ENCODE data around the gene TCF15. TPM values are rescaled to one million over a fixed set of nuclear protein-coding genes. Genes with fewer than 3 reads are reported as not detected.

The TCF15 gene
- total RNA-seq, 5 donors from 2014 or later (not counting 1 experiment from before 2014, with no cell fraction given), result not detected

DNA sequence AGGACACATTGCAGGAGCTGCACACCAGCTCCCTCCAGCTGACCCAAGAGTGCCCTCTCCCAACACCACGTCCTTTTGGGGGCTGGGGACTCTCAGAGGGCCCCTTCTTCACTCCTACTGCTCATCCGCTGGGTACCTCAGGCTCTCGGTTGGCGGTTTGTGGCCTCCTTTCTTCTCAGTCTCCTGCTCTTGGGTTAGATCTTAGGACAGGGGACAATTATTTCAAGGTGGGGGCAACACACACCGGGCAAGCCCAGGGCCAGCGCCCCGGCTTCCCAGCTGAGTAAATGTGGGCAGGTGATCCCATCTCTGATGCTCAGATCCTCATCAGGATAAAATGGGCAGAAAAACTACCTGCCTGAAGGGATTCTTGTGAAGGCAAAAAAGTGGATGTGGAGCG, 1.1 kb downstream of the TCF15 start:
- peaks cover 12 to 14% (median 13%) of the 10 kb centered on the region in 3 donors for H3K4me1 Mint-ChIP-seq
- peaks cover 50 to 71% of the 10 kb centered on the region in 2 donors for H3K27me3 Mint-ChIP-seq
- no peak overlapping the region for H3K4me3 ChIP-seq (ENCODE audit: control insufficient read depth in 1 of 2, extremely low read depth in 1 of 2, low read length in 1 of 2)
- DNase-seq, result no peak
- ChIA-PET POLR2A (no interaction called here), CTCF (no interaction called here)
- H3K27me3 ChIP-seq (replicated peaks in 1 of 2; ENCODE audit: control insufficient read depth in 2 of 2, extremely low read depth in 1 of 2, insufficient read depth in 2 of 2, low read length in 1 of 2), result peaks cover 0 to 73% of the 10 kb centered on the region in 2 experiments
- no peaks in the 10 kb centered on the region for H3K9me3 Mint-ChIP-seq
- H3K36me3 Mint-ChIP-seq, result no peaks in the 10 kb centered on the region
- no peaks in the 10 kb centered on the region for H3K36me3 ChIP-seq (ENCODE audit: control insufficient read depth in 2 of 2, extremely low read depth in 1 of 2, insufficient read depth in 1 of 2, low read length in 1 of 2)
- H3K9me3 ChIP-seq, result no peaks in the 10 kb centered on the region
- H3K4me1 ChIP-seq (ENCODE audit: control insufficient read depth in 1 of 2, extremely low read depth in 1 of 2, insufficient read depth in 2 of 2, low read length in 2 of 2), result peaks cover 0 to 12% of the 10 kb centered on the region in 2 experiments
- no peak for ATAC-seq (replicated peaks in 1 of 4)
- H3K4me3 Mint-ChIP-seq, result peak overlapping the region in 1 of 3 donors; percentile 31
- no peak overlapping the region for H3K27ac ChIP-seq (ENCODE audit: low read length)
- H3K27ac Mint-ChIP-seq, result no peak overlapping the region
- WGBS (ENCODE audit: insufficient coverage), result 91% methylated on average over 4 of the region's 8 CpGs

- peaks cover 37 to 56% of the 10 kb centered on the region in 2 donors for H3K27me3 Mint-ChIP-seq
- ChIA-PET CTCF (no interaction called here), POLR2A (no interaction called here)
- peaks cover 0 to 12% of the 10 kb centered on the region in 2 experiments for H3K4me1 ChIP-seq (ENCODE audit: control insufficient read depth in 1 of 2, extremely low read depth in 1 of 2, insufficient read depth in 2 of 2, low read length in 2 of 2)
- H3K4me1 Mint-ChIP-seq, result peaks cover 12 to 13% (median 12%) of the 10 kb centered on the region in 3 donors
- ATAC-seq (replicated peaks in 1 of 4) (no peak), DNase-seq (no peak)
- H3K27me3 ChIP-seq (replicated peaks in 1 of 2; ENCODE audit: control insufficient read depth in 2 of 2, extremely low read depth in 1 of 2, insufficient read depth in 2 of 2, low read length in 1 of 2), result peaks cover 0 to 74% of the 10 kb centered on the region in 2 experiments
- H3K36me3 Mint-ChIP-seq, result no peaks in the 10 kb centered on the region
- no peak overlapping the region for H3K4me3 ChIP-seq (ENCODE audit: control insufficient read depth in 1 of 2, extremely low read depth in 1 of 2, low read length in 1 of 2)
- H3K9me3 ChIP-seq, result no peaks in the 10 kb centered on the region
- H3K27ac ChIP-seq (ENCODE audit: low read length), result no peak overlapping the region
- H3K4me3 Mint-ChIP-seq, result no peak overlapping the region
- WGBS (ENCODE audit: insufficient coverage), result 89% methylated on average over 6 of the region's 6 CpGs
- H3K27ac Mint-ChIP-seq, result no peak overlapping the region
- no peaks in the 10 kb centered on the region for H3K36me3 ChIP-seq (ENCODE audit: control insufficient read depth in 2 of 2, extremely low read depth in 1 of 2, insufficient read depth in 1 of 2, low read length in 1 of 2)
- no peaks in the 10 kb centered on the region for H3K9me3 Mint-ChIP-seq
Measured at GRCh38 chr20:607476-607875, 2.6 kb downstream of the TCF15 start.

- Mint-ChIP-seq H3K36me3 (no peaks in the 10 kb centered on the region), H3K4me3 (no peak overlapping the region), H3K9me3 (no peaks in the 10 kb centered on the region), H3K27me3 (peaks cover 21 to 39% of the 10 kb centered on the region in 2 donors), H3K27ac (no peak overlapping the region), H3K4me1 (no peaks in the 10 kb centered on the region)
- 29% methylated on average over 2 of the region's 5 CpGs for WGBS (ENCODE audit: insufficient coverage)
- H3K27ac ChIP-seq (ENCODE audit: low read length), result no peak overlapping the region
- ATAC-seq (replicated peaks in 1 of 4), result no peak
- DNase-seq, result no peak
- peaks cover 0 to 5% of the 10 kb centered on the region in 2 experiments for H3K4me1 ChIP-seq (ENCODE audit: control insufficient read depth in 1 of 2, extremely low read depth in 1 of 2, insufficient read depth in 2 of 2, low read length in 2 of 2)
- H3K4me3 ChIP-seq (ENCODE audit: control insufficient read depth in 1 of 2, extremely low read depth in 1 of 2, low read length in 1 of 2), result no peak overlapping the region
- no peaks in the 10 kb centered on the region for H3K36me3 ChIP-seq (ENCODE audit: control insufficient read depth in 2 of 2, extremely low read depth in 1 of 2, insufficient read depth in 1 of 2, low read length in 1 of 2)
- ChIA-PET CTCF (no interaction called here), POLR2A (no interaction called here)
- no peaks in the 10 kb centered on the region for H3K9me3 ChIP-seq
- H3K27me3 ChIP-seq (replicated peaks in 1 of 2; ENCODE audit: control insufficient read depth in 2 of 2, extremely low read depth in 1 of 2, insufficient read depth in 2 of 2, low read length in 1 of 2), result peaks cover 0 to 55% of the 10 kb centered on the region in 2 experiments
Measured at GRCh38 chr20:605237-605636, 4.9 kb downstream of the TCF15 start.

DNA sequence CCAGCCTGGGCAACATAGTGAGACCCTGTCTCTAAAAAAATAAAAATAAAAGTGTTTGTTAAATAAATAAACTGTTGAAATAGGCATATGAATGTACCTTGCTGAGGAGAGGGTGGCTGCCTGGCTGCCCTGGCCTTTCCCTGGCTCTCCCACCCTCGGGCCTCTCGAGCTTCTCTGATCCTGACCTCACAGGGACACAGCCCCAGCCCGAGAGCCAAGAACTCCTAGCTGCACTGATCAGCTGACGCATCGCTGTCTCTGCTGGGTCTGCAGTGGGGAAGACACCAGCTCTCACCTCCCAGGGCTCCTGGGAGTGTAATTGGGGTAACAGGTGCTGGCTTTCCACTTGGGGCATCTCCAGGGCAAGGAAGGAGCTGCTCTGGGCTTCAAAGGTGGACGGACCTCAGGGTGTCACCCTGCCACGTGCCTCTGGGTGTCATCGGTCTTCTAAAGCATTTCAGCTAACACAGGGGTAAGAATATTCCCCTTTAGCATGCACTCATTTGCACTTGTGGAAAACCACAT, 6.9 kb downstream of the TCF15 start:
- Mint-ChIP-seq H3K4me3 (no peak overlapping the region), H3K27ac (no peak overlapping the region), H3K27me3 (peaks cover 12 to 28% of the 10 kb centered on the region in 2 donors), H3K4me1 (no peaks in the 10 kb centered on the region), H3K9me3 (no peaks in the 10 kb centered on the region), H3K36me3 (no peaks in the 10 kb centered on the region)
- CTCF ChIA-PET, result interaction anchor here in 1 of 2 donors (0.5 kb wide), 1 partner anchor 125 kb away, joined by 4 read pairs; no protein-coding TSS in a partner anchor
- DNase-seq (no peak), ATAC-seq (replicated peaks in 1 of 4) (no peak)
- Histone ChIP-seq H3K9me3 (no peaks in the 10 kb centered on the region), H3K27me3 (replicated peaks in 1 of 2; ENCODE audit: control insufficient read depth in 2 of 2, extremely low read depth in 1 of 2, insufficient read depth in 2 of 2, low read length in 1 of 2) (peaks cover 0 to 39% of the 10 kb centered on the region in 2 experiments), H3K4me1 (ENCODE audit: control insufficient read depth in 1 of 2, extremely low read depth in 1 of 2, insufficient read depth in 2 of 2, low read length in 2 of 2) (peaks cover 0 to 3% of the 10 kb centered on the region in 2 experiments), H3K4me3 (ENCODE audit: control insufficient read depth in 1 of 2, extremely low read depth in 1 of 2, low read length in 1 of 2) (no peak overlapping the region), H3K27ac (ENCODE audit: low read length) (no peak overlapping the region), H3K36me3 (ENCODE audit: control insufficient read depth in 2 of 2, extremely low read depth in 1 of 2, insufficient read depth in 1 of 2, low read length in 1 of 2) (no peaks in the 10 kb centered on the region)
- POLR2A ChIA-PET, result no interaction called here
- WGBS (ENCODE audit: insufficient coverage), result 65% methylated on average over 2 of the region's 8 CpGs

DNA sequence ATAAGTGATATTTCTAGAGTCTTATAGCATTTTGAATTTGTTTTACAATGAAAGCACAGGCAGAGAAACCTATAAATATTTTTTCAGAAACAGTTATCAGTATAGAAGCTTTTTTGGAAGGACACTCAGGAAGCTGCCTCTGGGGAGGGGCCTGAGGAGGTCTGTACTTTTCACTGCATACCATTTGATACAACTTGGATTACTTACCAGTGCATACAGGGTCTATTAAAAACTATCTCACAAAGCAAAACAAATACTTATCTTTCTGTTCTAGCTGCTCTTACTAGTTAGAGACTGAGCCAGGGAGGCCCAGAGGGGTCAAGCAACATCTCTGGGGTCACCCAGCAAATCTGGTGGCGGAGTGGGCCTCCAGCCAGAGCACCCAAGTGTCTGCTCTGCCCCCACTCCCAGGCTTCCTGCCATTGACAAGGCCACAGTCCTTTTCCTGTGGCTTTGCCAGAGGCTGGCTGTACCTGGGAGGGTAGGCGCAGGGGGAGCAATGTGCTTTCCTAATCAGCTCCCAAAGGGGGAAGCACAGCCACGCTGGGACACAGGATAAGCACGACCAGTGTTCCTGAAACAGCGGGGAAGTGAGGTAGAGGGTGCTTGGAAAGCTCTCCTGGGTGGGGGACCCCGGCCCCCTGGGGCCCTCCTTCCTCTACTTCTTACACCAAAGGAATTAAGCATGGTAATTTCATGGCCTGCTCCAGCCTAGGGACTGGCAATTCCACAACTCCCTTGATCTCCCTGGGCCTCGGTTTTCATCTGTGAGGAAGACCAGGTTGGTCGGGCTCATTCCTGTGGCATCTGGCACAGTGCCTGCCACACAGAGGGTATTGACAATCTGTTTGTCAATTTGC, 7.8 kb downstream of the TCF15 start:
- ATAC-seq (replicated peaks in 1 of 4) (no peak), DNase-seq (no peak)
- ChIA-PET POLR2A (no interaction called here), CTCF (no interaction called here)
- no peaks in the 10 kb centered on the region for H3K36me3 ChIP-seq (ENCODE audit: control insufficient read depth in 2 of 2, extremely low read depth in 1 of 2, insufficient read depth in 1 of 2, low read length in 1 of 2)
- Mint-ChIP-seq H3K9me3 (no peaks in the 10 kb centered on the region), H3K36me3 (no peaks in the 10 kb centered on the region), H3K27me3 (peaks cover 6 to 20% of the 10 kb centered on the region in 2 donors), H3K4me1 (no peaks in the 10 kb centered on the region), H3K27ac (no peak overlapping the region), H3K4me3 (no peak overlapping the region)
- peaks cover 0 to 3% of the 10 kb centered on the region in 2 experiments for H3K4me1 ChIP-seq (ENCODE audit: control insufficient read depth in 1 of 2, extremely low read depth in 1 of 2, insufficient read depth in 2 of 2, low read length in 2 of 2)
- H3K27me3 ChIP-seq (replicated peaks in 1 of 2; ENCODE audit: control insufficient read depth in 2 of 2, extremely low read depth in 1 of 2, insufficient read depth in 2 of 2, low read length in 1 of 2), result peaks cover 0 to 31% of the 10 kb centered on the region in 2 experiments
- H3K27ac ChIP-seq (ENCODE audit: low read length), result no peak overlapping the region
- H3K4me3 ChIP-seq (ENCODE audit: control insufficient read depth in 1 of 2, extremely low read depth in 1 of 2, low read length in 1 of 2), result no peak overlapping the region
- no peaks in the 10 kb centered on the region for H3K9me3 ChIP-seq
- 69% methylated on average over 5 of the region's 8 CpGs for WGBS (ENCODE audit: insufficient coverage)

DNA sequence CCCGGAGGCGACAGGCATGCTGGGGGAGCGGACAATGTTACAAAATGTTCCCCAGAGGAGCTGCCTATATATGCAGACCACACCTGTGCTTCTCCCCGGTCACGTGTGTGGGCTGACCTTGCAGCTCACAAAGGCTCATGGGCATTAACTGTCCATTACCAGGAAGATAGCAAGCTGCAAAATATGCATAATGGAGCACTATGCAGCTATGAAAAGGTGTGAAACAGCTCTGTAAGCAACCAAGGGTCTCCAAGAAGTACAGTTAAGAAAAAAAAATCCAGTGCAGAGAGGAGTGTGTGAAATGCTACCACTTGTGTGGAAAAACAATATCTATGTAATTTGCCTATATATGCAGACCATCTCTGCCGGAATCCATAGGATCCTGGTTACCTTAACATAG, 9.4 kb downstream of the TCF15 start:
- no peak overlapping the region for H3K27ac Mint-ChIP-seq
- WGBS (ENCODE audit: insufficient coverage), result 84% methylated on average over 5 of the region's 6 CpGs
- Histone ChIP-seq H3K9me3 (no peaks in the 10 kb centered on the region), H3K27ac (ENCODE audit: low read length) (no peak overlapping the region), H3K36me3 (ENCODE audit: control insufficient read depth in 2 of 2, extremely low read depth in 1 of 2, insufficient read depth in 1 of 2, low read length in 1 of 2) (no peaks in the 10 kb centered on the region), H3K4me1 (ENCODE audit: control insufficient read depth in 1 of 2, extremely low read depth in 1 of 2, insufficient read depth in 2 of 2, low read length in 2 of 2) (no peaks in the 10 kb centered on the region), H3K4me3 (ENCODE audit: control insufficient read depth in 1 of 2, extremely low read depth in 1 of 2, low read length in 1 of 2) (no peak overlapping the region), H3K27me3 (replicated peaks in 1 of 2; ENCODE audit: control insufficient read depth in 2 of 2, extremely low read depth in 1 of 2, insufficient read depth in 2 of 2, low read length in 1 of 2) (peaks cover 0 to 25% of the 10 kb centered on the region in 2 experiments)
- H3K27me3 Mint-ChIP-seq, result peaks cover 0 to 14% of the 10 kb centered on the region in 2 donors
- ATAC-seq (replicated peaks in 1 of 4) (no peak), DNase-seq (no peak)
- ChIA-PET CTCF (interaction anchor here in 1 of 2 donors (0.7 kb wide), 1 partner anchor 354 kb away, joined by 7 read pairs; no protein-coding TSS in a partner anchor), POLR2A (no interaction called here)
- no peak overlapping the region for H3K4me3 Mint-ChIP-seq
- no peaks in the 10 kb centered on the region for H3K36me3 Mint-ChIP-seq
- H3K9me3 Mint-ChIP-seq, result no peaks in the 10 kb centered on the region
- no peaks in the 10 kb centered on the region for H3K4me1 Mint-ChIP-seq
